ENCODE data around the gene BRINP3. TPM values are rescaled to one million over a fixed set of nuclear protein-coding genes. Genes with fewer than 3 reads are reported as not detected.

The BRINP3 gene
- polyA plus RNA-seq, 2 of the 4 experiments (the other 2 are of a cell fraction), result not detected

- Histone ChIP-seq H3K4me1 (no peaks in the 10 kb centered on the region), H3K4me2 (no peak overlapping the region), H3K27ac (no peak overlapping the region), H3K4me3 (no peak overlapping the region), H3K9me3 (no peaks in the 10 kb centered on the region)
- 57% methylated on average over 6 of the region's 6 CpGs for WGBS (ENCODE audit: missing lambda C conversion rate)
- ATAC-seq (no peak), DNase-seq (ENCODE audit: low read depth in 1 of 2, low spot score in 1 of 2) (no peak), FAIRE-seq (no peak)
- ChIA-PET POLR2A (no interaction called here), CTCF (no interaction called here)
- TF ChIP-seq KDM1A (IDR thresholded peaks at IDR 0.05; ENCODE audit: low read depth) (no peak), GATA3 (IDR thresholded peaks at IDR 0.05; ENCODE audit: borderline replicate concordance) (no peak), RAD21 (conservative IDR thresholded peaks at IDR 0.05 in 1 of 2, IDR thresholded peaks at IDR 0.05 in 1 of 2) (no peak), BHLHE40 (IDR thresholded peaks at IDR 0.05; ENCODE audit: low read depth, low read length) (no peak), MAZ (IDR thresholded peaks at IDR 0.05; ENCODE audit: borderline replicate concordance, low read depth, low read length) (no peak), PHF8 (IDR thresholded peaks at IDR 0.05; ENCODE audit: borderline replicate concordance, low read depth) (no peak), KDM5A (IDR thresholded peaks at IDR 0.05) (no peak), CBX2 (IDR thresholded peaks at IDR 0.05; ENCODE audit: borderline replicate concordance, low read depth) (no peak), TFCP2L1 (CRISPR knock-in tag; IDR thresholded peaks at IDR 0.05) (no peak), PBX3 (IDR thresholded peaks at IDR 0.05) (no peak), ELK1 (IDR thresholded peaks at IDR 0.05; ENCODE audit: low read depth, low read length) (no peak), CHD4 (IDR thresholded peaks at IDR 0.05; ENCODE audit: borderline replicate concordance) (no peak), EHMT2 (IDR thresholded peaks at IDR 0.05; ENCODE audit: low read depth) (no peak), CEBPB (IDR thresholded peaks at IDR 0.05) (no peak)
- TF ChIP-seq, protein P1, sequence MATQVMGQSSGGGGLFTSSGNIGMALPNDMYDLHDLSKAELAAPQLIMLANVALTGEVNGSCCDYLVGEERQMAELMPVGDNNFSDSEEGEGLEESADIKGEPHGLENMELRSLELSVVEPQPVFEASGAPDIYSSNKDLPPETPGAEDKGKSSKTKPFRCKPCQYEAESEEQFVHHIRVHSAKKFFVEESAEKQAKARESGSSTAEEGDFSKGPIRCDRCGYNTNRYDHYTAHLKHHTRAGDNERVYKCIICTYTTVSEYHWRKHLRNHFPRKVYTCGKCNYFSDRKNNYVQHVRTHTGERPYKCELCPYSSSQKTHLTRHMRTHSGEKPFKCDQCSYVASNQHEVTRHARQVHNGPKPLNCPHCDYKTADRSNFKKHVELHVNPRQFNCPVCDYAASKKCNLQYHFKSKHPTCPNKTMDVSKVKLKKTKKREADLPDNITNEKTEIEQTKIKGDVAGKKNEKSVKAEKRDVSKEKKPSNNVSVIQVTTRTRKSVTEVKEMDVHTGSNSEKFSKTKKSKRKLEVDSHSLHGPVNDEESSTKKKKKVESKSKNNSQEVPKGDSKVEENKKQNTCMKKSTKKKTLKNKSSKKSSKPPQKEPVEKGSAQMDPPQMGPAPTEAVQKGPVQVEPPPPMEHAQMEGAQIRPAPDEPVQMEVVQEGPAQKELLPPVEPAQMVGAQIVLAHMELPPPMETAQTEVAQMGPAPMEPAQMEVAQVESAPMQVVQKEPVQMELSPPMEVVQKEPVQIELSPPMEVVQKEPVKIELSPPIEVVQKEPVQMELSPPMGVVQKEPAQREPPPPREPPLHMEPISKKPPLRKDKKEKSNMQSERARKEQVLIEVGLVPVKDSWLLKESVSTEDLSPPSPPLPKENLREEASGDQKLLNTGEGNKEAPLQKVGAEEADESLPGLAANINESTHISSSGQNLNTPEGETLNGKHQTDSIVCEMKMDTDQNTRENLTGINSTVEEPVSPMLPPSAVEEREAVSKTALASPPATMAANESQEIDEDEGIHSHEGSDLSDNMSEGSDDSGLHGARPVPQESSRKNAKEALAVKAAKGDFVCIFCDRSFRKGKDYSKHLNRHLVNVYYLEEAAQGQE (IDR thresholded peaks at IDR 0.05), result no peak
- TF ChIP-seq, protein P2, sequence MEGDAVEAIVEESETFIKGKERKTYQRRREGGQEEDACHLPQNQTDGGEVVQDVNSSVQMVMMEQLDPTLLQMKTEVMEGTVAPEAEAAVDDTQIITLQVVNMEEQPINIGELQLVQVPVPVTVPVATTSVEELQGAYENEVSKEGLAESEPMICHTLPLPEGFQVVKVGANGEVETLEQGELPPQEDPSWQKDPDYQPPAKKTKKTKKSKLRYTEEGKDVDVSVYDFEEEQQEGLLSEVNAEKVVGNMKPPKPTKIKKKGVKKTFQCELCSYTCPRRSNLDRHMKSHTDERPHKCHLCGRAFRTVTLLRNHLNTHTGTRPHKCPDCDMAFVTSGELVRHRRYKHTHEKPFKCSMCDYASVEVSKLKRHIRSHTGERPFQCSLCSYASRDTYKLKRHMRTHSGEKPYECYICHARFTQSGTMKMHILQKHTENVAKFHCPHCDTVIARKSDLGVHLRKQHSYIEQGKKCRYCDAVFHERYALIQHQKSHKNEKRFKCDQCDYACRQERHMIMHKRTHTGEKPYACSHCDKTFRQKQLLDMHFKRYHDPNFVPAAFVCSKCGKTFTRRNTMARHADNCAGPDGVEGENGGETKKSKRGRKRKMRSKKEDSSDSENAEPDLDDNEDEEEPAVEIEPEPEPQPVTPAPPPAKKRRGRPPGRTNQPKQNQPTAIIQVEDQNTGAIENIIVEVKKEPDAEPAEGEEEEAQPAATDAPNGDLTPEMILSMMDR (IDR thresholded peaks at IDR 0.05), result no peak
- TF ChIP-seq, protein P3, sequence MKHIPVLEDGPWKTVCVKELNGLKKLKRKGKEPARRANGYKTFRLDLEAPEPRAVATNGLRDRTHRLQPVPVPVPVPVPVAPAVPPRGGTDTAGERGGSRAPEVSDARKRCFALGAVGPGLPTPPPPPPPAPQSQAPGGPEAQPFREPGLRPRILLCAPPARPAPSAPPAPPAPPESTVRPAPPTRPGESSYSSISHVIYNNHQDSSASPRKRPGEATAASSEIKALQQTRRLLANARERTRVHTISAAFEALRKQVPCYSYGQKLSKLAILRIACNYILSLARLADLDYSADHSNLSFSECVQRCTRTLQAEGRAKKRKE (CRISPR knock-in tag; IDR thresholded peaks at IDR 0.05; ENCODE audit: low read depth), result no peak
These were observed 86.1 kb downstream of the BRINP3 start for GRCh38 chr1:190391582-190391981.

DNA sequence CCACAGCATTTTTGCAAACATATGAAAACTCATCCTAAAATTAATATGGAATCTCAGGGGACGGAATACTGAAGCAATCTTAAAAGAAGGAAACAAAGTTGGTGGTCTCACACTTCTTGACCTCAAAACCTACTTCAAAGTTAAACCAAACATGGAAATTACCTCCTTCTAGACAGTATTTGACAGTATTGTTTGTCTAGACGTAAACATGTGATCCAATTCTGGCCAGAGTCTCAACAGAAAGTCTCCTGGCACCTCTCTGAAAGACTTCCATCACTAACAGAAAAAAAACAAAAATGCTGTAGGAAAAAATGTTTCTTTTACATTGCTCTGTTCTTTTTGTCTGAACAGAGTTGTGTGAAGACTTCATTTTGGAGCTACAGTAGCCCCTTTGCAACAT lies 99.7 kb downstream of the BRINP3 start:
- H3K9me3 ChIP-seq, result no peaks in the 10 kb centered on the region
- DNase-seq (ENCODE audit: low read depth in 1 of 2, low spot score in 1 of 2) (no peak), ATAC-seq (no peak), FAIRE-seq (no peak)
- ChIA-PET CTCF (no interaction called here), POLR2A (no interaction called here)
- H3K4me3 ChIP-seq, result no peak overlapping the region
- 51% methylated on average over 2 of the region's 2 CpGs for WGBS (ENCODE audit: missing lambda C conversion rate)
- H3K27ac ChIP-seq, result no peak overlapping the region
- TF ChIP-seq MAZ (IDR thresholded peaks at IDR 0.05; ENCODE audit: borderline replicate concordance, low read depth, low read length) (no peak), MAFK (IDR thresholded peaks at IDR 0.05; ENCODE audit: partially characterized antibody) (no peak), SMC3 (IDR thresholded peaks at IDR 0.05) (no peak), JUNB (IDR thresholded peaks at IDR 0.05) (no peak), CHD4 (IDR thresholded peaks at IDR 0.05; ENCODE audit: borderline replicate concordance) (no peak), HMGXB4 (CRISPR knock-in tag; IDR thresholded peaks at IDR 0.05; ENCODE audit: borderline replicate concordance) (no peak), CBX2 (IDR thresholded peaks at IDR 0.05; ENCODE audit: borderline replicate concordance, low read depth) (no peak), FOSB (CRISPR knock-in tag; IDR thresholded peaks at IDR 0.05) (no peak), ZFP36 (IDR thresholded peaks at IDR 0.05; ENCODE audit: borderline replicate concordance, partially characterized antibody) (no peak), KDM1A (IDR thresholded peaks at IDR 0.05; ENCODE audit: low read depth) (no peak), NPAS2 (CRISPR knock-in tag; IDR thresholded peaks at IDR 0.05; ENCODE audit: borderline replicate concordance) (no peak), RNF2 (IDR thresholded peaks at IDR 0.05; ENCODE audit: borderline replicate concordance, low read depth) (no peak)
- TF ChIP-seq, protein P3 (CRISPR knock-in tag; IDR thresholded peaks at IDR 0.05; ENCODE audit: low read depth), result no peak
- no peak overlapping the region for H3K4me2 ChIP-seq
- H3K4me1 ChIP-seq, result peaks cover 3% of the 10 kb centered on the region; the same call in 1 of the 3 replicates
